Activated CD8-positive, alpha-beta memory T cell treated with anti-CD3 and anti-CD28 coated beads, Interleukin-2, amount 50 U/mL, for 48 hours (primary cell): ENCODE measurements around the gene PRPF18.

ENCODE experiments used
- DNase-seq: peaks from one replicate; pipeline ENCODE4 v3.0.0-alpha.2; 2020

The PRPF18 gene

DNA sequence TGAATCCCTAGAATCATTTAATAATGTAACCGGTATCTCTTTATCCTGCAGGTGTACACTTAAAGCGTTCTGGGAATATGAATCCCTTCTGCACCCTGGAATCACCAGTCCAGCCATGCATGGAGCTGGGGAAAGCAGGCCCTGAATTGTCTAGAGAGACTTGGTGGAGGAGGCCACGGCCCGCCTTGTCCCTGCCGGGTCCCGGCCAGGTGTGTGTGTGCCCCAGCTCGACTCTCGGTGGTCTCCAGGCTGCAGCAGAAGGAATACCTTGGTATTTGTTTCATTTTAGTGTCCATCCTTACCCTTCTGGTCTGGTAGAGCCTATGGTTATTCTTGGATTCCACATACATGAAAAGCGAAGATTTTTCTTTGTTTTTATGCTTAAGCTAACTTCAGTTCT, 58.1 kb downstream of the PRPF18 start:
- no peak for DNase-seq

DNA sequence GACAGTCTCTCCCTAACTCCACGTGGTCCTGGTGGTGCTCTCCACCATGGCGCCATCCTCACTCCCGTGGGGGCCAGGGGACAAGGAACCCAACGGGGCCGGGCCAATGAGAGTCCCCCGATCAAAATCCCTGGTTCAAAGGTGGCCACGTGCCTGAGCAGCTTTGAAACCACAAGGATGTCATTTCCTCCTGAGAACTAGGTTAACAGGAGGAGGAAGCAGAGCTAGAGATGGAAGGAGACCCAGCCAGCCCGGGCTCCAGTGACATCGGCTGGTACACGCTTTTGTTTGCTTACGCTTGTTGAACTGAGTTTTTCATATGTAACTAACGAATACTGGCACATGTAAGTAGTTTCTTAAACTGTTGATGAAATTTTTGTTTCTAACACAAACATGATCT, 61.7 kb downstream of the PRPF18 start:
- DNase-seq: no peak

DNA sequence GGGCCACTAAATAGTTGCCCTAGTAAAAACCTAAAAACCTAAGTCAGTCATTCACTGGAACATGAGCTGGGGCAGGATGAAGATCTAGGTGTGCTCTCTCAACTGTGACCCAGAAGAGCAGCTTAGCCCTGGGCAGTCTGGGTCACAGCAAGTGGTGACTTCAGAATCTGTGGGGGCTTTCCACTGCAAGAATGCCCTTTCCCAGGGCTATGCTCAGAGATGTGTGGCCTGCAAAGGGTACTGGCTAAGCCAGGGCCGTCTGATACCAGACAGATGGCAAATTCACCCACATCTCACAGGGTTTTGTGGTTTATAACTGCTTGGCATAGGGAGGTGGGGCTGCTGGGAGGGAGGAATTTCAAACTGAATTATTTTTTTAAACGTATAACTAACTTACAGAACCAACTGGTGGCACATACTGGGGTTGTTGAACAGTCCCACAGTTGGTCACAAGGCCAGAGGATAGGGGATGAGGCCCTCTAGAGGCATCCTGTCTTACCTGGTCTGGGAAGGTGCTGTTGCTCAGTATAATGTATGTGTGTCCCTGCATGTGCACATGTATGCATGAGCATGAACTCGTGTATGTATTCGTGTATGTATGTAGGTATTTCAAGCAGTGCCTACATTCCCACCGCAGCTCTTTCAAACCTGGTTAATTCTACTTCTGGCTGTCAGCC, 63.2 kb downstream of the PRPF18 start:
- no peak for DNase-seq

DNA sequence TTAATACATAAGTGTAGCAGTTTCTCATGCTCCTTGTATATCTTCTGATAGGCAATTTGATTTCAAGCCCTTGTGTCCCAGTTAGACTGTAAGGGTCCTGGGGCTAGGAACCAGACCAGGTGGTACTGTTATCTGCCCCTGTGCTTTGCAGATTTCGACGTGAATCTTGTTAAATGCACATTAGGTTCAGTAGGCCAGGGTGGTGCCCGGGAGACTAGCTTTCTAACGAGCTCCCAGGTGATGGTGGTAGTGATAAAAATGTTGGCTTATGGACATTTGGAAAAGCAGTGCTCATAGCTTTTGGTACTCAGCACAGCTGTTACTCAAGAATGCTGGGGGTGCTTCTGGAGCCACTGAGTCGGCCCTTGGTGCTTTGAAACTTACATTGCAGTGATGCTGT, 64.2 kb downstream of the PRPF18 start:
- no peak for DNase-seq

DNA sequence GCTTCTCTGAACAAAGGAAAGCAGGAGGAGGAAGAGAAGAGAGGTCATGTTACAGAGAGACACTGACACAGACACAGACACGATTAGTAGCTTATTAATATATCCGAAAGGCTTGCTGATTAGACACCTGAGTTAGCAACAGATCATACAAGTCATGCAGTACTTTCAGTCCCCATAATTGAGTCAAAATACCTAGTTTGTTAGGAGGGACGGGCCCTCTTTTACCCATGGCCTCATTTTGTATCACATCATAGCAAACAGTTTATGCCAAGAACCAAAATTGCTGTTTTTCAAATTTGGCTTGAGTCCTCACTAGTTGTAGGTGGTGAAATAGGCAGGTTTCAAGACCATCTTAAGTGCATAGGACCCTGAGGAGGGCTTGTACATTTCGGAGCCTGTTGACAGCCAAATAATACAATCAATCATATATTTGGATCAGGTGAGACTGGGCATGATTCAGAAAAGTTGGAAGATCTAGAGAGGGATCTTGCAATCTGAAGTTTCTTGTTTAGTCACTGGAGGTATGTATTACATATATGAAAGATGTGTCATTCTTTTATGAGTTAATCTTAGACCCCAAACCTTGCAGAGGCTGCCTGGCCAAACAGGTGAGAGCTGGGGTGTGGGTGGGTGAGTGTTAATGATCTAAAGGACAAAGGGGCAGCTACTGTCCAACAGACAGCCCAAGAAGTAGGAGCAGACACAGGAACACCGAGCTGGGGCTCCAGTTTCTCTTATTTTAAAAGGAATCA, 65.4 kb downstream of the PRPF18 start:
- DNase-seq: no peak

DNA sequence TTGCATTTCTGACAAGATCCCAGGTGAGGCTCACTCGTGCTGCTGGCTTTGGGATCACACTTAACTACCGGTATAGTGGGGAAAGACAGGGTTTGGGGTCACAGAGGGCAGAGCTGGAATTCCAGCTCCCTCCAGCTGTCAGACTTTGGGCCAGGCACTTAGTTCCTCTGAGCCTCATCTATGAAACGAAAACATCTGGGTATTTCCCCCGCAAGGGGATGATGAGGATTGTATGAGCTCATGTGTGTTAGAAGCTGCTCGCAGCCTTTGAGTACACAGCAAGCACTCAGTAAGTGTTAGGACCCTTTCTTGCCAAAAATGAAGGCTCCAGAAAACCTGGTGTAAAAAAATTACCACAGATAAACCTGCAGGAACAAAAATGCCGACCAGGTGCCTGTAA, 66.1 kb downstream of the PRPF18 start:
- no peak for DNase-seq

DNA sequence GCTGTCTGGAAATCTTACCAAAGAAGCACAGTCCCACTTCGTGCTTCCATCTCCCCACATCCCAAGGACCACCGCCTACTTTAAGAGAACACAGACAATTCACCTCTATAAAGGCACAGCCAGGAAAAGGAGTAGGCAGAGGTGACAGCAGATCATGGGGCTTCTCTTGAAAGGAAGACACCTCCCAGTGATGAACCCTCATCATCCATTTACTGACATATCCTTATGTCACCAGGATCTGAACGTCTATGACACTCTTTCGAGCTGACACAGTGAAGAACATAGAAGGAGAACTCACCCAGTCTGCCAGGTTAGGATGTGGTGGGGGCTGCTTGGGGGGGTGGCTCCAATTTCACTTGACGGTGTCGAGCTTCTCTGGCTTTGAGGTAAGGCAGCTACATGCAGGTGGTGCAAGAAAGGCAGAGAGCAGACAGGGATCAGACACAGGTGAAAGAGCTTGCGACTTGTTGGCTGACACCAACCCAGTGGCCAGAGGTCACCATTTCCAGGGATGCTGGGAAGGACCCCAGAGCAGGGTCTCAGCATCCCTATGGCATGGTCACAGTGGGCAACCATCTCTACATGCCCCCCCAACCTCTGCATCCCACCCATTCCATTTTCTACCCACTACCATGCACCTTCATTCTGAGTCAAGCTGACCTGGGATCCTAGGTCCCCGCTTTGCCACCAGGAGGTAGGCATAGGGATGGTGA, 67.5 kb downstream of the PRPF18 start:
- no peak for DNase-seq

DNA sequence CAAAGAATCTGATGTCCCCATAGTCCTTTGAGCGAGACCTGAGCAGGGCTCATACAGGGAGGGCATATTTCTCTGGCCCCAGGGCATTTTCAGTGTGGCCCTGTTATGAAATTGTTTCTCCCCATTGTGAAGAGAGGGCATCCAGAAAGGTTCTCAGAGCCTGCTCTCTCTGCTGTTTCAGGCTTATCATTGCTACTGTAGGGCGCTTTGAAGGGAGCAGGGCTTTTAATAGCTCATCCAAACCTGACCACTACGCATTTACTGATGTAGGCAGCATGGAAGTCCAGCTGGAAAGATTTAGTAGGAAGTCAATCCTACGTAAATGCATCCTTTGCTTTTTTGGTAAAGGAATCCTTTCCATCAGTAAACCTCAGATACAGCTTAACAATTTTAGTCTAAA, 68.1 kb downstream of the PRPF18 start:
- DNase-seq: no peak

DNA sequence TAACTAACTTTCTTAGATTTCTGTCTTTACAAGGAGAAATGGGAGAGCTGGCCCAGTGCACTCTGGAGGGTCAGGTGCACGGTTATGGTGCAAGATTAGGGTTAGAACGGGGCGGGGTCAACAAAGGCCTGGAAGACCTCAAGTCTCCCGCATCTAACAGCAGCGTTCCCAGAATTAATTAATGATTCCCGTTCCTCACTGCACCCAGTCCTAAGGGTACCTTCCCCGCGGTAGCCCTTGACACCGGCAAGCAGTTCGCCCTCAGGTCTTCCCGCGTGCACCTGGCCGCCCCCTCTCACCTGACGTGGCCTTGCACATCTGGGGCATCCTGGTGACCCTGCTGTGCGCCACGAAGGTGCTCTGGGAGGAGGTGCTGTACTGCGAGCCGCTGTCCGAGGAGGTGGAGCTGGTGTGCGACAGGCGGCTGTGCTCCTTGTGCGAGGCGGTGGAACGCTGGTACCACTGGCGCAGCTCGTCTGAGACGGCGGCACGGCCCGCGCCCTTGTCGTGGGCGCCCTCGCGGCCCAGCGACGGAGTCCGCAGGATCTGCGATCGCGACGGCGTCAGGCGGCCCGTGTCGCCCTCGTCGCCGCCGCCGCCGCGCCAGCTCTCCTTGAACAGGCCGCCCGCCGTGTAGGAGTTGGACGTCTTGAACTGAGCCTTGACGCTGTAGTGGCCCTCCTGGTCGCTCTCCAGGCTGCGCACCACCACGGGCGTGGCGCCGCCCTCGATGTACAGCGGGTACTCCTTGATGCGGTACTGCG, 69.8 kb downstream of the PRPF18 start:
- DNase-seq: no peak

DNA sequence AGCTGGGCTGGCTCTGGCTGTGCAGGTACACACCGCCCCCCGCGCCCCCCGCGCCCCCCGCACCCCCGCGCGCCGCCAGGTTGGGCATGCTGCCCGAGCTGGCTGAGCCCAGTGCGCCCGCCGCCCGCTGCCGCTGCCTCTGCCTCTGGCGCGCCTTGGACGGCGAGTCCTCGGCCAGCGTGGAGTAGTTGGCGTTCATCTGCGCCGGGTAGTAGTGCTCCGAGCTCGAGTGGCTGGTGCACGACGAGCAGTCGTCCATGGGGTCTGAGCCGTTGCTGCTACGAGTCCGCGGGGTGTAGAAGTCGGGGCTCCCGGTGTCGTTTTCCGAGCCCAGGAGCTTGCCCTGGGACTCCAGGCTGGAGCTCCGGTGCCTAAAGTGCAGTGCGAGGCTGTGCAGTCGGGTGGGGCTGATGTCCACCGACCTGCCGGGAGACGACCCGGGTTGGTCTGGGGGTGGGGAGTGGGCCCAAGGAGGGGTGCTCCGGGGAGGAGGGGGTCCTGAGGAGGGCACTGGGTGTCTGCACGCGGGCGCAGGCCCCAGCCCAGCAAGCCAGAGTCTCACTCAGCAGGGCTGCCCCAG, 70.4 kb downstream of the PRPF18 start:
- DNase-seq: no peak

DNA sequence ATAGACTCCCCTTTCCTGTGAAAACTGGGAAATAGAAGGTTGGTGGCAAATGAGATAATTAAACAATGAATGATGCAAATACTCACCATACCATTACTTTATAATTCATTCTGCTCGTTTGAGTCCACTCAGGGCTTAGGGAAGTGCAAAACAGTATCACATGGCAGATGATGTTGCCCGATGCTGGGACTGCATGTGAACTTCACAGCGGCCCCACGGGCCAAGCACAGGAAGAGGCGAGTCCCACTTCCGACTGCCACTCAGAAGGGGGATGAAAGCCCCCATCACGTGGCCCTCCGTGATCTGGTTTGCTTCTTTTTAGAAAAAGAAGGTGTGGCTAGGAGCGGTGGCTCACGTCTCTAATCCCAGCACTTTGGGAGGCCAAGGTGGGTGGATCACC, 71.5 kb downstream of the PRPF18 start:
- no peak for DNase-seq

DNA sequence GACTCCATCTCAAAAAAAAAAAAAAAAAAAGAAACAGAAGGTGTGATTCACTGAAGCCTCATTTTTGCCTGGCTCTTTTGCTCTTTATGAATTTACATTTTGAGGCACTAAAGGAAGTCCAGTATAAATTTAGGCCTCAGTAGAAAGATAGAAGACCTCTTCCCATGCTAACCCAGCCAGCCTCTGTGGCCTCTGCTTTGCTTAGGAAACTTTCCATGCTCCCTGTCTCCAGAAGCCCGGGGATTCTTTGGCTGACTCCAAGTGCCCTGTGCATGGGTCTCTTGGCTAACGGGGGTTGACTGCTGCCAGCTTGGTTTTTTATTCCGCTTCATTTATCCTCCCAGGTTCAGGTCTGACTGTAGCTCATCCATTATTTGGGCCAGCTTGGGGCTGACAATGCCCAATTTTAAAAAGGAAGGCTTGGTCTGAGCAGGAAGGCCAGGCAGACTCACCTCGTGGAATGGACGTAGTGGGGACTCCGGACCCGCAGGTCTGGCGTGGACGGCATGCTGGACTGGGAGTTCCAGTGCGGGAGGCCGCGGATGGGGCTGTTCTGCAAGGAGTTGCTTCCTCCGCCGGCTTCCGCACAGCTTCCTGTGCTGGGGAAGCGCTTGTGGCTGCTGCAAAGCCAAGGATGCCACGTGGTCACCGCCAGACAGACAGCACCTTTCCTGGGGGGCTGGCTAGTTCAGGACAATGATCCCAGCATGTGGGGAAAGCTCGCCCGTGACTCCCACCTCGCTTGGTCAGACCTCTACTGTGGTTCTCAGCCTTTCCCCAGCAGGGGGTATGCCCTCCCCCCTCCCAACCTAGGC, 72.3 kb downstream of the PRPF18 start:
- DNase-seq: no peak

DNA sequence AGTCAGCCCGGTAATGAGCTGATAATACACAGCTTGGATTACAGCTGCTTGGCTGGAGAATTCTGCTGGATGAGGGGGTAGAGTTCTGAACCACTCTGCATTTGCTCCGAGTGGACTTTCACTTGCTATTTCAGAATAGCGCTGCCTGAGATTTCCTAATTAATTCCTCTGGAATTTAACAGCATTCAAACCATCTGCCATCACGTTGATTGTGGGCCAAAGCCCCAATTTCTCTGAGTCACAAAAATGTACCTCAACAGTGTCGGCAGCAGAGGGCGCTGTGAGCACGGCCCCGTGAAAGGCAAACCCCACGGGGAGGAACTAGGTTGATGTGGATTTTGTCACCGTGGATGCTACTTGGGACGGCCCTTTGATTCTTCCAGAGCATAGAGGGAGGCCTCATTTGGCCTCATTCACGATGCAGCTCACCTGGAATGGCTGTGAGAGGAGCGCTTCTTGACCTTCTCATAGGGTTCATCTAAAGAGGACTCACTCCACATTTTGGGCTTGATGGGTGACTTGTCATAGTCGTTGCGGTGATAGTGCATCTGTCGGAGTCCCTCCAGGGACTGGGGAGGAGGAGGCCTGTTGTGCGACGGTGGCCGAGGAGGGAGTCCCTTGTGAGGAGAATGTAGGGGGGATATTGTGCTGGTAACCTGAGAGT, 73.3 kb downstream of the PRPF18 start:
- peak; percentile 87 for DNase-seq

DNA sequence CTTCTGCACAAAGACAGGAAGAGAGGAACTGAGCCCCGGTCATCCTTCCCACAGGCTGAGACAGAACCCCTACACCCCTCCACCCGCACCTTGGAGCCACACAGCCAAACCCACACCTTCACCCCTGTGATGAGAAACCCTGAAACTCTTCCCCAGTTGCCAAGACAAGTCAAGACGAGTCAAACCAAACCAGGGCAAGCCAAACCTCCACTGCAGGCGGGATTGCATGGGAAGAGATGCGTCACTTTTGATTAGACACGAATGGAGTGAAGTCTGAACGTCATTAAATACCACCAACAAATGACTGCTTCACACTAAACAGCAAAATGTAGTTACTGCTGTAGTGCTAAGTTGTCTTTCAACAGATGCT, 73.8 kb downstream of the PRPF18 start:
- no peak for DNase-seq

DNA sequence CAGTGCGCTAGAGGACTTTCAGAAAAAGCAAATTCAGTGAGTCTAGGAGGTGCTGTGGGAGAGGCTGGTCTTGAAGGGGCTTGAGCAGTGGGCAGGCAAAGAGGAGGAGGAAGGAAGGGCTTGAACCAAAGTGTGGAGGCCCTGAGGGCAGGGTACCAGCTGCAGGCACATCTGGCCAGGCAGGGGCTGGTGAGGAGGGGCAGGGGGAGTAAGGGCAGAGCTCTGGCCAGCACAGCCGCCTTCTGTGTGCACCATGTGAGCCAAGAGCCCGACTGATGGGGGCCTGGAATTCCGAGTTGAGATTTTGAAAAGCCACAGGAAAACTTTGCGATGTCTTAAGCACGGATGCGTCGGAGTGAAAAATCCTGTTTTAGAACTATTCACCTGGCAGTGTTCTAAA, 74.5 kb downstream of the PRPF18 start:
- no peak for DNase-seq

DNA sequence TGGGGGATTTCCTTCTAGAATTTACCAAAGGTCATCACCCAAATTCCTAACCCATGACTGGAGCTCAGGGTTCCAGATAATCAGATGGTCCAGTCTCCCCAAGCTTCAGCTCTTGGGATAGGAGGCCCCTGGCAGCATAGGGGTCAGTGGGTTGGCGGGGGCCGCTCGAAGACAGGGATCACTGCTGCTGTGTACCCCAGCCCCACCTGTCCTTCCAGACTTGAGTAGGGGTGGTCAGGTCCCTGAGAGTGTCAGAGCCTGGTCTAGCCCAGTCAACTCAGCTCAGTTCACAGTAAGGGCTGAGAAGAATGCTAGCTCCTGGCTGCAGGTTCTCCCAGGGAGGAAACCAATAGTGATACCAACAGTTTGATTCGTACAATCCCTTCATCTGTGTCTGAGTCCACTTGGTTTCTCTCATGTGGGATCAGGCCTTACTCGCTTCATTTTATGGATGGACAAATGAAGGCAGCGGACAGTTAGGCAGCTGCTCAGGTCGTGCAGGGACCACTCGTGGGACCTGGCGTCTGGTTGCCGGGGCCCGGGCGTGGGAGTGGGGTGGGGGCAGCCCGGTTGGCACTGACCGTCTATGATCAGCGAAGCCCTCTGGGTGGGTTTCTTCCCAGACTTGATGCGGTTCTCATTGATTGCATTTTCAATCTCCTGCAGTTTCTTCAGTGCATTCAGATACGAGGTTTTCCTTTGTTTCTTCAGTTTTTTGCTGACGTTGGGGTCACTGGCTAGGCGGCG, 78.9 kb downstream of the PRPF18 start:
- DNase-seq: no peak

DNA sequence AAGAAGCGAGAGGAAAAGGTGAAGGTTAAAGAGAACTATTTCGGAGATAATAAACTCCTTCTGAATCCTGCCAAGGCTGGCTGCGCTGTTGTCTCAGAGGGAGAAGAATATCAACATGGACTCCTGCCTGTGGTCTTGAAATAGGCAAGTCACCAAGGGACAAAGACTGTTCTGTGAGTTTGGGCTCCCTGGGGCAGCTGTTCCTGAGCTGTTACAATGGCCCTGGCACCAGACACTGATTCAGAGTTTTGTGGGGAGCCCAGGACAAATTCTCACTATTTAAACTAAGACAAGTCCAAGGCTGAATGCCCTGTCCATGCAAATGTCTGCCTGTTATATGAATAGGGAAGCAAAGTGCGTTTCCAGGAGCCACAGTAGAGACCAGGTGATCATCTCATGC, 81.4 kb downstream of the PRPF18 start:
- no peak for DNase-seq

DNA sequence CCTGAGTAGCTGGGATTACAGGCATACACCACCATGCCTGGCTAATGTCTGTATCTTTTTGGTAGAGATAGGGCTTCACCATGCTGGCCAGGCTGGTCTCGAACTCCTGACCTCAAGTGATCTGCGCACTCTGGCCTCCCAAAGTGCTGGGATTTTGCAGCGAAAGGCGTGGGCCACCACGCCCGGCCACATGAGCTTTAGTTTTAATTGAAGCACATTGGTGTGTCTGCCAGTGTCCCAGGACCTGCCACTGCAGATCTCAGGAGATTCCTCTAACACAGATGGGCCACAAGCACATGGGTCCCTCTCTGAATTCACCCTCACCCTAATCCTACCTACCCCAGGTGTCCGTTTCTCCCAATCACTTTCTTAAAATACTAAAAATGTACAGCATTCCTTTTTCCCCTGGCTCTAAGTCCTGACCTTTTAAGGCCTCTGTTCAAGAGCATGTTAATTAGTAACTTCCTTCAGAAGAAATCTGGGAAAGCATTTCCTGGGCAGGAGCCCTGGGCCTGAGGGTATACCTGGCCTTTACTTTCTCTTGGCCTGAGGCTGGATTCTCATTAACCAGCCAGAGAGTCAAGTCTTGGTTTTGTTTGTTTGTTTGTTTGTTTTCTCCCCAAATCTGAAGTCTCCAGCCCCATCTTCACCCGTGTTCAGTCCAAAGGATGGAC, 82.6 kb downstream of the PRPF18 start:
- no peak for DNase-seq

DNA sequence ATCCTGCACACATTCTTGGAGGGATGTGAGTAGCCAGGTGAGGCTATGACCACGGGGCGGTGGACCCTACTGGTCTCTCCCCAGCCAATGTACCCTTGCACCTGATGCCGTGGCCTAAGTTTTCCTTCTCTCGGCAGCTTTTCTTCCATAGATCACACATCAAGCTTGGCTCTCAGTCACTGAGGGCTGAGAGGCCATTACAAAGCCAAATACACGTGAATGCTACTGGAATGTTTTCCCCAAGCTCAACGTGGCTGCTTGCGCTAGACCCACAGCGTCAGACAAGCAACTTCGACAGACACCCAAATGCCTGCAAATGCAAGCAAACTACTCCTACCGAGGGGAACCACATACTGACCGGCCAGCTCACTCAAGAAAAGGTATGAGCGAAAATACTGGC, 83.1 kb downstream of the PRPF18 start:
- no peak for DNase-seq

DNA sequence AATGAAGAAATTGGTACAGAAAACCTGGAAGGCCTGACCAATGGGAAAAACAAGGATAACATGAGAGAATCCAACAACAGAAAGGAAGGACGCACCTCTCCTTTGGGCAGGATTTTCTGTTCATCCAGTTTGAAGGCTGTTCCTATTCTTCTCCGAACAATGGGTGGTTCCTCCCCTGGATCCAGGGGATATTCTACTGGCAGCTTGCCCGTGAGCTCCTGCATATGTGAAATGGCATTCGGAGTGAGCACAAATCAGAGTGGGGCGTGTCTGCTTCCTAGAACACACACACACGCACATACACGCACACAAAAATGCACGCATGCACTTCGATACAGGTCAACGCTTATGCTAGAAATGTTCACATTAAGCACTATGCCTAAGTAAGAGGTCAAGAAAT, 83.5 kb downstream of the PRPF18 start:
- no peak for DNase-seq
